EH (cell line): ENCODE results near the gene TAF3.
A peak's percentile ranks its signal among the peaks of the same experiment; 100 is the strongest.
"Not testable (repeated sequence)": the region's sequence is repeated elsewhere in the genome, so short reads cannot be mapped to it uniquely, and the experiment has no call there.

Experiments used
- DNase-seq: peaks from one replicate; pipeline ENCODE4 v3.0.0-alpha.2; 2015; ENCODE audit warnings: low read depth

Gene TAF3

DNA sequence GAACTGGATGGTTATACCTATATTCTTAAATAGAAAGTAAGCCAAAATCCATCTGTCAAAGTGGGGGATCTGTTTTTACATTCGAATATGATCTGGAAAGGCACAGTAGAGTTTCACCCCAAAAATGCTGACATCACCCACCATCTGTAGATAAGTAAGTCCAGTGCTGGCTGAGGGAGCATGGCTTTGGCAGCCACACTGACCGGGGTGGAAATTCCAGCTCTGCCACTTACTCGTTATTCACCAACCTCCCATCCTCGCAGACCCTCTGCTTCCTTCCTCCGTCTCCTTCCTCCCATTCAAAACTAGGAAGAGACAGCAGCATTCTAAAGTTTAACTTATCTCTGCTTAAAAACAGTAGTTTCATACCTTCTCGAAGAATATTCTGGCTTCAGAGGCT lies 151.3 kb downstream of the TAF3 start:
- DNase-seq = no peak

DNA sequence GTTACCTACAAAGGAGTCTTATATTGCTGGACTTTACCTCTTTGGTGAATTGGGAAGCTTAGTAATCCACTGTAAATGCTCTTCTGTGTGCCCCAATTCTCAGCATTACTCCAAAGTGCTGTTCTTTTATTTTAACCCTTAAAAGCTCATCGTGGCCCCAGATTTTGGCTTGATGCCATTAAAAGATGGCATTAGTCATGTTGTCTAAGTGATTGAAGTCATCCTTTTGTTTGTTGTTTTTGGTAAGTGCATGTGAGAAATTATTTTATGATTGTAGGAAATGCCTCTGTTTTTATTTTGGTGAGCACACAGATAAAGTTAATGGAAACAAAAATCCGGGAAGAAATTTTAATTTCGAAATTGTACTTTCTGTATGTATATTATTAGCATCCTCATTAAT lies 153.6 kb downstream of the TAF3 start:
- DNase-seq = no peak

DNA sequence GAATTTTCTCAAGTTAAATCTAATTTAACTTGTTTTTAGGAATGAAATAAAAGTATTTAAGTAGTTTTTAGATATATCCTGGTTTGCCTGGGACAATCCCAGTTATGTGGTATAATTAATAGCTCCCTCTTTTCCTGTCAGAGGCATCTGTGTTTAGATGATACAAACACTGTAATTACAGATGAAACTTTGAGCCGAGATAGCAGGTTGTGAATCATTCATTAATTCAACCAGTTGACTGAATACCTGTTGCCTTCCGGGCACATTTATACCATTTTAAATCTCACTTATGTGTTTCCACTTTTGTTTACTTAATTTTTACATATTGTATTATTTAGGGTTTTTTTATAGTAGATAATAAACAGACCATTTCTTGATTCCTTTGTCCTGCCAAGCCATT lies 154.1 kb downstream of the TAF3 start:
- no peak for DNase-seq

GRCh38 chr10:7980196-7980595 lies 161.9 kb downstream of the TAF3 start:
- DNase-seq = no peak

DNA sequence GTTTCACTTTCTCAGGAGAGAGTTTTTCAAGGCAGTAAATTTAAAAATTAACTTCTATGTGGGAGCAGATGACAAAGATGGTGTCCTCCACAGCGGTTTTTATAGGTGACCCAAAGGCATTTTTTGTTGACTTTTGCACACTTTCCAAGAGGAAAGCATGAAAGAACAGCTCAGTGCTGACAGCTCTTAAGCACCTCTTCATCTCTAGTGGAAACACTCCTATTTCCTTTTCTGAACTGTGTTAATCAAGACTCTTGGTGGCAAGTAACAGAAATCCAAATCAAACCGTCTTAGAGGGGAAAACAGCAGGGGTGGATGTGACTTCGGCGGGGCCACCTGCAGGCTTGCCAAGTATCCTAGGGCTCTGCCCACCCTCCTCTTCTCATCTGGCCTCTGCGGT lies 164.4 kb downstream of the TAF3 start:
- no peak for DNase-seq

GRCh38 chr10:7984325-7984724 lies 166.0 kb downstream of the TAF3 start:
- DNase-seq = no peak

GRCh38 chr10:7984896-7985295 lies 166.6 kb downstream of the TAF3 start:
- no peak for DNase-seq

- DNase-seq = peak; percentile 46
These were observed 168.5 kb downstream of the TAF3 start for GRCh38 chr10:7986851-7987250.

DNA sequence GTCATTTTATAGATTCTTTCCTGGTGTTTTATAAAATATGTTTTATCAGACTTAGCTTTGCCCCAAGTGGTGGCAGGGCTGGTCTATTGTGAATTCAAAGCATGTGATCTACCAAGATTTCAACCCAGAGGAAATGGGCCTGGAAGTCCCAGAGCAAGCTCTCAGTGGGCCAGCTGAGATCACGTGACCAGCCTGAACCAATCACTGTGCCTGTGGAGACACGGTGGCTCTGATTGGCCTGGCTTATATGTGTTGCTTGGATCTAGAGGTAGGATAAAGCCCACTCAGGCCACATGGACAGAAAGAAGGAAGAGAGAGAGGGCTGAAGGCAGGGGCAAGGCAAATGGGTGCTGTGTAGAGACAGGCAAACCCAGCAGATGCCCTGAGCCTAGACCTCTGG lies 170.7 kb downstream of the TAF3 start:
- DNase-seq = no peak

GRCh38 chr10:7998831-7999230 lies 180.5 kb downstream of the TAF3 start:
- no peak for DNase-seq

DNA sequence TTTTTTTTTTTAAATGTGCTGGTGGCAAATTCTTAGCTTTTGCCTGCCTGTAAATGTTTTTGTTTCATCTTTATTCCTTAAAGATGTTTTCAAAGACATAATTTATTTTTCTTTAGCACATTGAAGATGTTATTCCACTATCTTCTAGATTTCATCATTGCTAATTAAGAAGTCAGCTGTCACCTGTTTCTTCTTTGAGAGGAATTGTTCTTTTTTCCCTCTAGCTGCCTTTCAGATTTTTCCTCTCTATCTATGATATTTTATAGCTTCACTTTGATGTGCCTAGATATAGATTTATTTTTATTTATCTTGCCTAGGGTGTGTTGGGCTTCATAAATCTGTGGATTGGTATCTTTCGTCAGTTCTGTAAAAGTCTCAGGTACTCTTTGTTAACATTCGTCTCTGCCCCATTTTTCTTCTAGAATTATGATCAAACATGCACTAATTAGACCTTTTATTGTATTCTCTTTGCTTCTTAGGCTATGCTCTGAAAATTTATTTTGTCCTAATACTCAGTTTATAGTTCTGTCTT lies 186.2 kb downstream of the TAF3 start:
- no peak for DNase-seq

DNA sequence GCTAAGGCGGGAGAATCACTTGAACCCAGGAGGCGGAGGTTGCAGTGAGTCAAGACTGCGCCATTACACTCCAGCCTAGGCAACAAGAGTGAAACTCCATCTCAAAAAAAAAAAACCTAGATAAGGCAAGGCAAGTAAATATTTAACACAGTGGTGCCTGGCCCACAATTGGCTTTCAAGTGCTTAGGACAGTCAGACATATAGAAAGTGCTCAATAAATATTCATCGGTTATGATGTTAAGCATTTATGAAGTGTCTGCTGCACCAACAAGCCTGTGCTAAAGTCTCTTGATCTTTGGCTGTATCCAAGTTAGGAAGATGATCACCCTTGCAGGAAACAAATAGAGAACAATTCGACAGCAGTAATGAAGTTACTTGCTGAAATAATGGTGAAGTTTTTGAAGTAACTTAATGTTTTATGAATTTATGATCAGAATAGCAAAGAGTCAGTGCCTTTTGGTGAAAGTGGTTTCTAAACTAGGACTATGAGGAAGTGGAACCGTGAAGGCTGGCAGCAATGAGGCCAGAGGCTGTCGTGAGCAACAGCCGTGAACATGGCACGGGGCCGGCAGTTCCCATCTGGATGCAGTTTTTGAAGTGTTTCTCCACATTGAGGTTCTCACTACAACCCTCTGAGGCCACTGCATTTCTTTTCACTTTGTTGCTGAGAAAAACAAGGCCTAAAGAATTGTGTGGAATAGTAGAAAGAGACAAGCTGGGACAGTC lies 188.1 kb downstream of the TAF3 start:
- no peak for DNase-seq

GRCh38 chr10:8009031-8009430 lies 190.7 kb downstream of the TAF3 start:
- no peak for DNase-seq

- DNase-seq = no peak
These were observed 194.7 kb downstream of the TAF3 start for GRCh38 chr10:8013006-8013405.

DNA sequence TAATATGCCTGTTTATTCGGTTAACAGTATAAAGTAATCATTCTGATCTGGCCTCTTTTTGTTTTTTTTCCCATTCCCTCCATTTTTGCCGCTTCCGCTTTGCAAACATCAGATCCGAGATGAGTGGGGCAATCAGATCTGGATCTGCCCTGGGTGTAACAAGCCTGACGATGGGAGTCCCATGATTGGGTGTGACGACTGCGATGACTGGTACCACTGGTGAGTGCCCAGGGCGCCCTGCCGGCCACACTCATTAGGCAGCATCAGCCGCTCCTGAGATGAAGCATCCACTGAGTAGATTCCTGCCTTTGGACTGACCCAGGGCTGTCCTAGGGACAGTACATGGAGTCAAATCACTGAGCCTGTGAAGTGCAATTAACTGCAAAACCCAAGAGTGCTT lies 195.3 kb downstream of the TAF3 start:
- no peak for DNase-seq

DNA sequence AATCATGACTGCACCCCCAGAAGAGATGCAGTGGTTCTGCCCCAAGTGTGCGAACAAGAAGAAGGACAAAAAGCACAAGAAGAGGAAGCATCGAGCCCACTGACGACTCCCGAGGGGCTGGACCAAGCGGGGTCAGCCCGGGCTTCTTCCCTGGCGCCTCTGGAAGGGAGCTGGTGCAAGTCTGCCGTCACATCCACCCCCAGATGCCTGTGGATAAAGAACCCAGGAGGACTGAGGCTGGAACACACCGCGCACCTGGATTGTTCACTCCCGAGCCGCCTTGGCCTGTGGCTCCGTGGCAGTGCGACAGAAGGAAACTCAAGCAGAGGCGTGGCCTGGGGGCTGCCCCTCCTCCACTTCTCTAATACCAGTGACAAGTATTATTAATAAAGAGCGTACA lies 196.3 kb downstream of the TAF3 start:
- no peak for DNase-seq

DNA sequence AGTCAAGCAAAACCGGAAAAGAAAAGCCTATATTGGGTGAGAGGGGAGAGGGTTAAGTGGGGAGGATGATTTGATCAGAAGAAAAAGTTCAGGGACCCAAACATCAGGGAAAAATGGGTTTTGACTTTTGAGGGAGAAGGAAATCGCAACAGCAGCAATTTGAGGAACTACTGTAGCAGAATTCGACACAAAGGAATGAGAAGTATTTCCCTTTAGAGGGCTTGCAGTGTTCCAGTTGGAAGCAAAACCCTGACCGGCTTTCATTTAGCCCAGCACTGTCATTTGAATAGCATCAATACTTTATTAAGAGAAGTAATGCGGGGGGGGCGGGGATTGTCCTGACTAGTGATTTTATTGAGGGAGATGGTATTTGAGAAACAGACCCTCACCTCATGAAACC lies 199.0 kb downstream of the TAF3 start:
- DNase-seq = peak; percentile 46

GRCh38 chr10:8023321-8023720 lies 205.0 kb downstream of the TAF3 start:
- DNase-seq = no peak

DNA sequence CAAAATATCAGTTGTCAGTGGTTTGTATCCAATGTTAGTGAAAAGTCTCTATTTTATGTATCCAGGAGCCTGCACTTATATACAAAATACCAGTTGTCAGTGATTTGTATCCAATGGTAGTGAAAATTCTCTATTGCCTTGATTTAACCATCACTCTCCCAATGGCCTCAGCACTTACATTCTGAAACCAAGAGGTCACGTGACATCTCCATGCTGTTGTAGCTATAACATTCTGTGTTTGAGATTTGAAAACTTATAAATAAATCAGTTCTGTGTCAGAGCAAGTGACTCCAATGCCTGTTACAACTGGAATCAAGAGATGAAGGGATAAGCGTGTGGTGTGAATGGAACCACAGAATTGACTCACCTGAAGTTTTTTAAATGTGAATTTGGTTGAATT lies 205.5 kb downstream of the TAF3 start:
- no peak for DNase-seq

- DNase-seq = no peak
These were observed 208.3 kb downstream of the TAF3 start for GRCh38 chr10:8026349-8027259.

DNA sequence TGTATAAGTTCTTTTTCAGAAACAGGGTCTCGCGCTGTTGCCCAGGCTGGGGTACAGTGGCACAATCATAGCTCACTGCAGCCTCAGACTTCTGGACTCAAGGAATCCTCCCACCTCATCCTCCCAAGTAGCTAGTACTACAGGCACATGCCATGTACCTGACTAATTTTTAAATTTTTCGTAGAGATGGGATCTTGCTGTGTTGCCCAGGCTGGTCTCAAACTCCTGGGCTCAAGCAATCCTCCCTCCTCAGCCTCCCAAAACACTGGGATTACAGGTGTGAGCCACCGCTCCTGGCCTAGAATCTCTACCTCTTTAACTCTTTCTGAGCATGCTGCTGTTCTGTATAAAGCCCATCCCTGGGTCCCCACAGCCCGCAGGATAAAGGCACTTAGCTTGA lies 212.9 kb downstream of the TAF3 start:
- not testable (repeated sequence) for DNase-seq

DNA sequence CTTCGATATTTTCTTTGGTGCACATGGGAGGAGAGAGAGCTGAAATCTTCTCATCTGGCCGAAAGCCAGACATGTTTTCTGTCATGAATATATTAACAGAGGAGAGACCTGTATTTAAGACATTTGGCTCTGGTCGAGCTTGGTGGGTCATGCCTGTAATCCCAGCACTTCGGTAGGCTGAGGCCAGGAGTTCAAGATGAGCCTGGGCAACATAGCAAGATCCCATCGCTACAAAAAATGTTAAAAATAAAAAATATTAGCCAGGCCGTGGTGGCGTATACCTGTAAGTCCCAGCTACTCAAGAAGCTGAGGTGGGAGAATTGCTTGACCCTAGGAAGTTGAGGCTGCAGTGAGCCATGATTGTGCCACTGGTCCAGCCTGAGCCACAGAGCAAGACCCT lies 214.3 kb downstream of the TAF3 start:
- no peak for DNase-seq

GRCh38 chr10:8033812-8034465 lies 215.6 kb downstream of the TAF3 start:
- DNase-seq = no peak
